HepG2 (cell line): ENCODE data around the gene MED13L.

Source experiments
- POLR2AphosphoS5 ChIP-seq: IDR thresholded peaks from 2 replicates; pipeline ENCODE4 v1.6.1; 2012; ENCODE audit warnings: low read depth, low read length
- RBM39 ChIP-seq: fragments of 200-400 bp; formaldehyde crosslinking; IDR thresholded peaks from one replicate; pipeline ENCODE4 v1.6.1; 2018; ENCODE audit warnings: antibody characterized with exemption, mild to moderate bottlenecking, low read depth, low read length; ENCODE audit not compliant: poor library complexity, severe bottlenecking
- REST ChIP-seq, 2 experiments: IDR thresholded peaks; 2 replicates each; pipeline ENCODE4 v1.6.1; 2011 to 2012; ENCODE audit warnings: low read length in 2 of 2, borderline replicate concordance in 1 of 2, low read depth in 1 of 2, mild to moderate bottlenecking in 1 of 2, moderate library complexity in 1 of 2

GRCh38 chr12:116050275-116050674 lies 227.2 kb downstream of the MED13L start:
- no peak for TF ChIP-seq RBM39
- no peak for TF ChIP-seq POLR2AphosphoS5
- TF ChIP-seq REST (IDR thresholded peaks at IDR 0.05; ENCODE audit: borderline replicate concordance in 1 of 2, low read depth in 1 of 2, low read length in 2 of 2) = no peak
